Thyroid gland (tissue), 4 donors: ENCODE results near the gene PYY.

Experiments used
- POLR2A ChIP-seq, 2 donors: fragments of 450-650 bp; IDR thresholded peaks; one replicate each; pipeline ENCODE4 v1.6.1; 2017; ENCODE audit warnings: antibody characterized with exemption in 2 of 2, mild to moderate bottlenecking in 2 of 2, moderate library complexity in 1 of 2
- TF ChIP-seq, protein P1 (sequence below), 6 experiments: fragments of 200-600 bp in 3 of 6; fragments of 450-650 bp in 3 of 6; sonication (generic) in 3 of 6; IDR thresholded peaks; one replicate each; pipeline ENCODE4 v1.5.1; 2016 to 2019; ENCODE audit warnings: antibody characterized with exemption in 6 of 6, mild to moderate bottlenecking in 2 of 6, inconsistent platforms in 1 of 6, moderate library complexity in 1 of 6

DNA sequence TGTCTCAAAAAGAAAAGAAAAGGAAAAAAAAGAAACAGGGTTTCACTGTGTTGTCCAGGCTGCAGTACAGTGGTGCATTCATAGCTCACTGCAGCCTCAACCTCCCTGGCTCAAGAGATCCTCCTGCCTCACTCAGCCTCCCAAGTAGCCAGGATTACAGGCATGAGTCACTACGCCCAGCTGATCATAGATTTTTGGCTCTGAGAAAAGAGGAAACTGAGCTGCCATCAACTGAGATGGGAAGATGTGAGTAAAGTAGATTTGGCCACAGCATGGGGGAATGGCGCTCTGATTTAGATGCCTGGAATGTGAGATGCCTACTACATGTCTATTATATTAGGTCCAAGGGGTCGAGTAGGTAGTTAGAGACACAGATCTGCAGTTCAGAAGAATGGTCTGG lies 44.8 kb upstream of the PYY start:
- TF ChIP-seq, protein P1, sequence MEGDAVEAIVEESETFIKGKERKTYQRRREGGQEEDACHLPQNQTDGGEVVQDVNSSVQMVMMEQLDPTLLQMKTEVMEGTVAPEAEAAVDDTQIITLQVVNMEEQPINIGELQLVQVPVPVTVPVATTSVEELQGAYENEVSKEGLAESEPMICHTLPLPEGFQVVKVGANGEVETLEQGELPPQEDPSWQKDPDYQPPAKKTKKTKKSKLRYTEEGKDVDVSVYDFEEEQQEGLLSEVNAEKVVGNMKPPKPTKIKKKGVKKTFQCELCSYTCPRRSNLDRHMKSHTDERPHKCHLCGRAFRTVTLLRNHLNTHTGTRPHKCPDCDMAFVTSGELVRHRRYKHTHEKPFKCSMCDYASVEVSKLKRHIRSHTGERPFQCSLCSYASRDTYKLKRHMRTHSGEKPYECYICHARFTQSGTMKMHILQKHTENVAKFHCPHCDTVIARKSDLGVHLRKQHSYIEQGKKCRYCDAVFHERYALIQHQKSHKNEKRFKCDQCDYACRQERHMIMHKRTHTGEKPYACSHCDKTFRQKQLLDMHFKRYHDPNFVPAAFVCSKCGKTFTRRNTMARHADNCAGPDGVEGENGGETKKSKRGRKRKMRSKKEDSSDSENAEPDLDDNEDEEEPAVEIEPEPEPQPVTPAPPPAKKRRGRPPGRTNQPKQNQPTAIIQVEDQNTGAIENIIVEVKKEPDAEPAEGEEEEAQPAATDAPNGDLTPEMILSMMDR (IDR thresholded peaks at IDR 0.05), result no peak
- no peak for TF ChIP-seq POLR2A (IDR thresholded peaks at IDR 0.05)
